NK-92 (cell line): ENCODE results near the gene URB2.
"Not testable (repeated sequence)": the region's sequence is repeated elsewhere in the genome, so short reads cannot be mapped to it uniquely, and the experiment has no call there.

Source experiments
- DNase-seq: peaks from one replicate; lab custom pipeline; 2025; ENCODE audit not compliant: unreplicated experiment; lab: John Stamatoyannopoulos, UW

Gene URB2

GRCh38 chr1:229613938-229614337, 12.1 kb upstream of the URB2 start:
- DNase-seq, result no peak

DNA sequence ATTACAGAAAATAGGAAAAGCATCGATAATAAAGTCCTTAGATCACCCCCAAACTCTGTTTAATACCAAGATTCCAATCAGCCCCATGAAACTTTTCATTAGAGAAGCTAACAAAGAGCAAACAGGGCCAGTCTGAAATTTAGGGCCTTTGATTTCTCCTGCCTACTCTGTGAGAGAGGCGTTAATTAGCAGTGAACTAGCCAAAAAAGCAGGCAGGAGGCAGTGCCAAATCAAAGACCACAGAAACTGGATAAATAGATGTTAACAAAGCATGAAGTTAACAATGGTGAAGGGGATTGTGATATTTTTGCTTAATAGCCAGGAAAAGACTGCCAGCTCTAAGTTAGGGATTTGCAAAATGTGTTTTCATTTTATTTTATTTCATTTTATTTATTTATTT, 11.3 kb upstream of the URB2 start:
- DNase-seq, result no peak

- no peak for DNase-seq
Observed at GRCh38 chr1:229617351-229618100, 8.5 kb upstream of the URB2 start.

DNA sequence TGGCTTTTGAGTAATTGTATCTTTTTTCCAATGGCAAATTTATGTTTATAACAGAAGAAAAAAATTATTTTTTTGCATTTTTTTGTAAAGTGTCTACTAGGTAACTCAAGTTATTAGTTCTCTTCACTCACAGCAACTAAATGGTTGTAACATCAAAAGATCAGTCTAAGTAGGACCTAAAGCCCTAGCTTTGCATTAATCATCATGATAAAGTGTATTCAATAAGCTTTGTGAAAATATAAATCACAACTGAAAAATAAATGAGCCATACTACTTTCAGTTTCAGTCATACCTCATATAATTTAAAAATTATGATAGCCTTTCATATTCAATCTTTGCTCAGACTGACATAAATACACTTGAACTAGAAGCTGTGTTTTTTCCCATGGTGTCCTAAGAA, 7.0 kb upstream of the URB2 start:
- DNase-seq, result no peak

GRCh38 chr1:229619614-229620013, 6.4 kb upstream of the URB2 start:
- DNase-seq, result no peak

GRCh38 chr1:229620876-229621275, 5.2 kb upstream of the URB2 start:
- no peak for DNase-seq

GRCh38 chr1:229621663-229622062, 4.4 kb upstream of the URB2 start:
- no peak for DNase-seq

DNA sequence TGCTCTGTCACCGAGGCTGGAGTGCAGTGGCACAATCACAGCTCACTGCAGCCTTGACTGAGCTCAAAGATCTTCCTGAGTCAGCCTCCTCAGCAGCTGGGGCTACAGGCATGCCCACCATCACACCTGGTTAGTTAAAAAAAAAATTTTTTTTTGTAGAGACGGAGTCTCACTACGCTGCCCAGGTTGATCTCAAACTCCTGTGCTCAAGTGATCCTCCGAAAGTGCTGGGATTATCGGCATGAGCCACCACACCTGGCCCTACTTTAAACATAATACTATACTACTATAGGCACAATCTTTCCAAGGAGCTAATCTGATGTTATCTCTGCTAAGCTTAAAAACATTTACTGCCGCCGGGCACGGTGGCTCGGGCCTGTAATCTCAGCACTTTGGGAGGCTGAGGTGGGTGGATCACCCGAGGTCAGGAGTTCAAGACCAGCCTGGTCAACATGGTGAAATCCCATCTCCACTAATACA, 3.4 kb upstream of the URB2 start:
- not testable (repeated sequence) for DNase-seq

DNA sequence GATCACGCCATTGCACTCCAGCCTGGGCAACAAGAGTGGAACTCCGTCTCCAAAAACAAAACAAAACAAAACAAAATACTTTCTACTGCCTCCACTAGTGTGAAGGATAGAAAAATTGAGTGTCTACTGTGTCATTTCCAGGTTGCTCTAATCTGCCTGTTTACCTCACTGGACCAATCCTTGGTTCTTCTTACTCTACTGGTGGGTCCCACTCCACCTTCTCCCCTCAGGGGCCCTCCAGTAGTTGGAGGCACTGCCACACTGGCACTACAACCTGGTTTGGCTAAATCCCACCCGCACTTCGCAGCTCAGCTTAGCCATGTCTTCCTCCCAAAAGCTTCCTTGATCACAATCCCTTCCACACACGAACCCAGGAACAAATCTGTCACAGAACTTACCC, 2.8 kb upstream of the URB2 start:
- no peak for DNase-seq

DNA sequence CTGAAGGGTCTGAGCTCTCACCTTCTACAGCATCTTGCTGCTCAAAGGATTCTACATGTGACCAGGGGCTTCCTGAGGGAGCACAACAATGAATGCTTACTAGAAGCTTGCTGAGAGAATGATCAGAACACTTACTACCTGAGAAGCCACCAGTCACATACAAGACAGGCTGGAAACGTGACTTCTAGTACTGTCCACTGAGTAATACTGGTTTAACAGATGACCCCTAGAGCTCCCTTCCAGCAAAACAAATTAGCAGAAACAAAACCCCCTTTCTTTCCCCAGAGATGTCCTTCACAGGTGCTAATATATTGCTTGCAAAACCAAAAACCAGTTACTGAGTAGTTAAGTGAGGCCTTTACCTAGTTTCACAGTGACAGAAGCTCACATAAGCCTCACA, 2.2 kb upstream of the URB2 start:
- DNase-seq, result no peak

DNA sequence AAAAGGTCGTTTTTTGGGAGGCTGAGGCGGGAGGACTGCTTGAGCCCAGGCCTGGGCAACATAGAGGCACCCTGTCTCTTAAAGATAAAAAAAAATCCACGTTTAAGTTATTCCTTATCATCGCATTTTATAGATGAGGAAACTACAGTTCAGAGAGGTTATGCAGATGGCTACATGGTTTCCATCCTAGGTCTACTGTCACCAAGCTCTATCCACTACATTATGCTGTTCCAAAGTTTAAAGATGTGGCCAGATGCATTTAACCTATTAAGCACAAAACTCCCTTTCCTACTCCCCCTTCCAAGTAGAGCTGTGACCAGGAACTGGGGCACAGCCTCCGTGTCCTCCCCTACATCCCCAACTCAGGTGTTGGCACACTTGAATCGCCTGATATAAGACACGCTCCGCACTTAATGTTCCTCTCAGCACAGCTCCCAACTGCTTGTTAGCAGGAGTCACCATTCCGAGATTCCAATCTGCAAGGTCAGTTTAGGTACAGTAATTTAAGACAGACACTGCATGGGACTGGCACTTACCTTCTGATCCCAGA, 1.5 kb upstream of the URB2 start:
- DNase-seq, result no peak

DNA sequence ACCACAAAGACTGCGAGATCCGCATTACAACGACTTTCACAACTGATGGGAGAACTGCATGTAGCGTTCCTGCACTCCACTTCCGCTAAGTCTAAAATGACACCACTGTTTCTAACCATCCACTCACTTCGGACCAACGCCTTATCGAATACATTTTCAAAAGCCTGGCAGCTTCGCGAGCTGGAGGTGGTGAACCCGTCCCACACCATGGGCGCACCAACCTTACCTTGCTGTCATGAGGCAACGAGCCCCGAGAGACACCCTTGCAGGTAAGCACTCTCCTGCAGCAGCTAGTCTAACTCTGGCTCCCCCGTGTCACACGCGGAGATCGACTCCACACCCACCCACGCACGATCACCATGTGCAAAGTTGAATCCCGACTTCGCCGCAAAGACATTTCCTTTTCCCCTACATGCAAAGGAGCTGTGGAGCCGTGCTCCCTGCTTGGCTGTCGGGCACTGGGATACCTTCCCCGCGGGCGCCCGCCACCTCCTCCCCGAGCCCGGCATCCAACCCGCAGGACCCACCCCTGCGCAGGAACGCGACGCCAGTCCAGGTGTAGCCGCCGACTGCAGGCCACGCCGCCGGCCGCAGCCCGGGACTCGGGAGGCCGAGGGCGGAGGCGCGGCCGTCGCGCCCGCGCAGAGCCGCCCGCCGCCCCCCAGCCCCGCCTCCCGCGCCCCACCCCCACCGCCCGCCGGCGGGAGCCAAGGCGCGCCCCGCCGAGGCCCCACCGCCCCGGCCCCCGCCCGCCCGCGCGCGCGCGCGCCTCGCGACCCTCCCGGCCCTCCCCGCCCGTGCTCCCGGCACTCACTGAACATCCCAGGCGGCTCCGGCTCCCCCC, 754 bp upstream of the URB2 start:
- DNase-seq, result no peak

GRCh38 chr1:229627003-229627402, 956 bp downstream of the URB2 start:
- no peak for DNase-seq

DNA sequence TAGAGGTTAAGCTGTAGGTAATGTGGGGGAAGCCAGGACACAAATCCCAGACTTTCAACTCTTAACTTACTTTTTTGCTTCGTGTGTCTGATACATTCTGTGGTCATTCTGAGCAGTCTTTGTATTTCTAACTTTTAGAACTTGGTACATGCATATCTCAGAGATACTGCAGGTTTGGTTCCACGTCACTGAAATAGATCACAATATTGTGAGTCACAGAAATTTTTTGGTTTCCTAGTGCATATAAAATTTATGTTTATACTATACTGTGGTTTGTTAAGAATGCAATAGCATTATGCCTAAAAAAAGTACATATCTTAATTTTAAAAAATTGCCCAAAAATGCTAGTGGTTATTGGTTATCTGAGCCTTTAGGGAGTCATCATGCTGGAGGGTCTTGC, 3.2 kb downstream of the URB2 start:
- no peak for DNase-seq

- DNase-seq, result no peak
Observed at GRCh38 chr1:229631148-229631547, 5.1 kb downstream of the URB2 start.

DNA sequence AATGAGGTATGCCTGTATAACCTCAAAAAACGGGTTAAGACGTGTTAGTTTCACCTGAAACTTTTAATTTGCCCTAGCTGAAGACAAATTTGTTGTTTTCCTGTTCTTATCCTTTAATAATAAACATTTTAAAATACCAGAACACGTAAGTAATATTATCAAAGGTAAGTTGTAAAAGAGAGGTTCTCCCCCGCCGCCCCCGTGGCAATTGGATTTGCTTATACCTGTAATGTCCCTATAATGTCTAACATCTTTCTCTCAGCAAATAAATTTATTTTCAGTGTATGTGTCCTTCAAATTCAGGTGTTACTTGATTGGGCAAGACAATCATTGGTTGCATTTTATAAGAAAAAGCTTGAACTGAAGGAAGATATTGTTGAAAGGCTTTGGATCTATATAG, 5.9 kb downstream of the URB2 start:
- DNase-seq, result no peak

DNA sequence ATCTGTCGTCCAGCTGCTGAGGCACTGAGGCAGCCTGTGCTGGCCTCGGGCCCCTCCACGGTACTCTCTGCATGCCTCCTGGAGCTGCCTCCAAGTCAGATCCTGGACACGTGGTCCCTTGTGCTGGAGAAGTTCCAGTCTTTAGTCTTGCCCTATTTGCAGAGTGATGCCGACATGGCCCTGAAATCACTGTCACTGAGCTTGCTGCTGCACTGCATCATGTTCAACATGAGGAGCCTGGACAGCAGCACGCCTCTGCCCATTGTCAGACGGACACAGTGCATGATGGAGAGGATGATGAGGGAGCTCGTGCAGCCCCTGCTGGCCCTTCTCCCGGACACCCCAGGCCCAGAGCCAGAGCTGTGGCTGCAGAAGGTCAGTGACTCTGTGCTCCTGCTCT, 10.0 kb downstream of the URB2 start:
- DNase-seq, result no peak

GRCh38 chr1:229637746-229638145, 11.7 kb downstream of the URB2 start:
- DNase-seq, result no peak

- no peak for DNase-seq
Observed at GRCh38 chr1:229640455-229640854, 14.4 kb downstream of the URB2 start.

- no peak for DNase-seq
Observed at GRCh38 chr1:229641306-229641705, 15.3 kb downstream of the URB2 start.

DNA sequence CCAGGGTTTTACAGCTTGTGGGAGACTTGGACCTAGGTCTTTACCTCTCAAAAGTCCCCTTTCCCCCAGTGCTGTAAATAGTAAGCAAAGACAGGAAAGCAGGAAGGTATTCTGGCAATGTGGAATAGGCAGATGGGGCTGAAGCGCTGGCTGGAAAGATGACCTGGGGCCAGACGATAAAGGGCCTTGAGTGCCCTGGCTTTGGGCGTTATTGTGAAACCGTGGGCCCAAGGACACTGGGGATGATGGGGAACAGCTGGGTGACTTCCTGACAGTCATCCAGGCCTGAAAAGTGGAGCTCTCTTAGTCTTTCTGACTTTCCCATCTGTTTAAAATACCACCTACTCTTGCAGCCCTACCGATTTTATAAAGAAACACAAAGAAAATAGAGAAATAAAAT, 16.3 kb downstream of the URB2 start:
- DNase-seq, result no peak

GRCh38 chr1:229642970-229643369, 16.9 kb downstream of the URB2 start:
- DNase-seq, result no peak
